ENCODE data around the gene GALNT17.

GRCh38 chr7:71184609-71185008, 52.7 kb downstream of the GALNT17 start:
- TF ChIP-seq CTCF (IDR thresholded peaks at IDR 0.05) (no peak), POLR2A (IDR thresholded peaks at IDR 0.05) (no peak)

Measured in heart left ventricle (tissue), 13 donors.